WTC11 (cell line): ENCODE measurements around the gene PTGES2. TPM values are rescaled to one million over a fixed set of nuclear protein-coding genes. Genes with fewer than 3 reads are reported as not detected.

Experiments used
- ATAC-seq: fragments of 200-7000 bp; cut with Tn5 transposase; 2 replicates; pipeline ENCODE4 v1.10.0; 2021; ENCODE audit warnings: mild to moderate bottlenecking, moderate library complexity
- CTCF ChIA-PET: fragments of 300-600 bp; sonication (Branson Sonifier 250); formaldehyde crosslinking; loops from one replicate; lab custom pipeline; 2021; ENCODE audit warnings: antibody characterized with exemption; lab: Charles Lee
- POLR2A ChIA-PET: fragments of 350-600 bp; sonication (Branson Sonifier 250); formaldehyde crosslinking; loops from one replicate; lab custom pipeline; 2021; ENCODE audit warnings: antibody characterized with exemption; lab: Charles Lee
- DNase-seq: peaks from one replicate; pipeline ENCODE4 v3.0.0; 2021; ENCODE audit warnings: low spot score
- H3K27ac Mint-ChIP-seq: 2 replicates; pipeline ENCODE4 v1.8.0; 2021; ENCODE audit warnings: mixed read lengths
- H3K27me3 Mint-ChIP-seq: 2 replicates; pipeline ENCODE4 v1.8.0; 2021; ENCODE audit warnings: low read depth, mild to moderate bottlenecking, moderate library complexity, mixed read lengths
- H3K36me3 Mint-ChIP-seq: 2 replicates; pipeline ENCODE4 v1.8.0; 2021; ENCODE audit warnings: mixed read lengths
- H3K4me1 Mint-ChIP-seq: 2 replicates; pipeline ENCODE4 v1.8.0; 2022; ENCODE audit warnings: mixed read lengths
- H3K4me3 Mint-ChIP-seq: 2 replicates; pipeline ENCODE4 v1.8.0; 2021; ENCODE audit warnings: mild to moderate bottlenecking, moderate library complexity, mixed read lengths
- H3K9me3 Mint-ChIP-seq: 2 replicates; pipeline ENCODE4 v1.8.0; 2021; ENCODE audit warnings: mixed read lengths
- ESRRA ChIP-seq: sonication (generic); formaldehyde crosslinking; IDR thresholded peaks from 2 replicates; pipeline ENCODE4 v1.8.1; 2022; ENCODE audit warnings: mild to moderate bottlenecking, missing genetic modification reagents, borderline replicate concordance
- ETV6 ChIP-seq: sonication (generic); formaldehyde crosslinking; IDR thresholded peaks from 2 replicates; pipeline ENCODE4 v1.8.1; 2022; ENCODE audit warnings: mild to moderate bottlenecking, missing genetic modification reagents
- FOXP1 ChIP-seq: sonication (generic); formaldehyde crosslinking; IDR thresholded peaks from 2 replicates; pipeline ENCODE4 v1.8.0; 2022; ENCODE audit warnings: missing genetic modification reagents, mild to moderate bottlenecking, moderate library complexity, borderline replicate concordance
- GTF2I ChIP-seq: fragments of 250-450 bp; sonication (Bioruptor Pico); conservative IDR thresholded peaks from 2 replicates; pipeline ENCODE4 v1.4.0; 2021; ENCODE audit warnings: mild to moderate bottlenecking
- HMGA2 ChIP-seq: fragments of 250-450 bp; sonication (Bioruptor Pico); IDR thresholded peaks from 2 replicates; pipeline ENCODE4 v1.4.0; 2021; ENCODE audit warnings: mild to moderate bottlenecking, moderate library complexity
- MXD4 ChIP-seq: fragments of 250-450 bp; sonication (Bioruptor Pico); IDR thresholded peaks from 2 replicates; pipeline ENCODE4 v1.8.0; 2021; ENCODE audit warnings: mild to moderate bottlenecking, moderate library complexity, borderline replicate concordance
- NR3C1 ChIP-seq: sonication (generic); formaldehyde crosslinking; conservative IDR thresholded peaks from 2 replicates; pipeline ENCODE4 v1.8.1; 2023; ENCODE audit warnings: low read depth, mild to moderate bottlenecking, missing genetic modification reagents
- SMAD3 ChIP-seq: sonication (generic); formaldehyde crosslinking; IDR thresholded peaks from 2 replicates; pipeline ENCODE4 v1.8.0; 2022; ENCODE audit warnings: missing genetic modification reagents, mild to moderate bottlenecking, borderline replicate concordance
- SMAD4 ChIP-seq: sonication (generic); formaldehyde crosslinking; IDR thresholded peaks from 2 replicates; pipeline ENCODE4 v1.8.0; 2022; ENCODE audit warnings: mild to moderate bottlenecking, missing genetic modification reagents
- ZNF396 ChIP-seq: fragments of 250-450 bp; sonication (Bioruptor Pico); IDR thresholded peaks from 2 replicates; pipeline ENCODE4 v1.8.0; 2021; ENCODE audit warnings: mild to moderate bottlenecking, moderate library complexity, borderline replicate concordance
- ZNF423 ChIP-seq: fragments of 250-450 bp; sonication (Bioruptor Pico); IDR thresholded peaks from 2 replicates; pipeline ENCODE4 v2.1.2; 2022; ENCODE audit warnings: mild to moderate bottlenecking, moderate library complexity
- total RNA-seq: library from RNA; stranded (reverse); gene quantifications from 3 replicates; pipeline ENCODE4 v1.2.3, GENCODE V29; 2021
- TF ChIP-seq, protein P1 (sequence below): sonication (generic); formaldehyde crosslinking; IDR thresholded peaks from 2 replicates; pipeline ENCODE4 v1.8.0; 2023; ENCODE audit warnings: missing genetic modification reagents, mild to moderate bottlenecking, borderline replicate concordance
- TF ChIP-seq, protein P2 (sequence below): sonication (generic); formaldehyde crosslinking; IDR thresholded peaks from 2 replicates; pipeline ENCODE4 v1.8.0; 2022; ENCODE audit warnings: mild to moderate bottlenecking, missing genetic modification reagents
- TF ChIP-seq, protein P3 (sequence below): sonication (generic); formaldehyde crosslinking; IDR thresholded peaks from 2 replicates; pipeline ENCODE4 v1.8.0; 2023; ENCODE audit warnings: mild to moderate bottlenecking, missing genetic modification reagents
- TF ChIP-seq, protein P4 (sequence below): fragments of 250-450 bp; sonication (Bioruptor Pico); IDR thresholded peaks from 2 replicates; pipeline ENCODE4 v2.1.2; 2022; ENCODE audit warnings: mild to moderate bottlenecking, moderate library complexity
- TF ChIP-seq, protein P5 (sequence below): fragments of 250-450 bp; sonication (Bioruptor Pico); IDR thresholded peaks from 2 replicates; pipeline ENCODE4 v1.9.0; 2021; ENCODE audit warnings: mild to moderate bottlenecking
- TF ChIP-seq, protein P6 (sequence below): fragments of 200-600 bp; IDR thresholded peaks from 2 replicates; pipeline ENCODE4 v1.8.0; 2022; ENCODE audit warnings: antibody characterized with exemption

The PTGES2 gene
- total RNA-seq, 1 experiment from 2014 or later, result 118 TPM

DNA sequence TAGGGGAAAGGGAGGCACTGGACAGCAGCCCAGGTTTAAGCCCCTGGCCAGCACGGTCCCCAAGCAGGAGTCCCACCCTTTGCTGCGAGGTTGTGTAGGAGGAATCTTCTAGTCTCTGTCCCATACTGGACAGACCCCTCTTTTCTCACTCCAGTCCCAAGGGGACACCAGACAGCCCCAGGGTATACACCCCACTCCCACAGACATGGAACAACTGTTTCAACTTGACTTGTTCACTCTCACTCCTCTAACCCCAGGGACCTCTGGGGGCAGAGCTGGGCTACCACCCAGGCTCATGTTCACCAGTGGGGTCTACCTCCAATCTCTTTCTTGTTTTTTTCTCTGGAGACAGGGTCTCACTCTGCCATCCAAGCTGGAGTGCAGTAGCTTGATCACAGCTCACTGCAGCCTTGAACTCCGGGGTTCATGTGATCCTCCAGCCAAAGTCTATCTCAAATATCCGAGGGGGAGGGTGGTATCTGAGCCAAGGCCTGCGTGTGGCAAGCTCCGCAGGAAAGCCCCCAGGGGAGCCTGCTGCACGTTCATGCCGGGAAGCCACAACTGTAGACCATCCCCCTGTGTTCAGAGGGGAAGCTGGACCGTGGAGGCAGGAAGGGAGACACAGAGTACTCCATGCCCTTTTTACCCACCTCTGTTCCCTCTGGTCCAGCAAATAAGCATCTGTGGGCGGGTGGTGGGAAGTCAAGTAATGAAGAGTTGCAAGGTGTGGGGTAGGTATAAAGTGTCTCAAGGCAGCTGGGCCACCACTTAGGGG is 1.8 kb downstream of the PTGES2 start (continued):
- TF ChIP-seq, protein P1, sequence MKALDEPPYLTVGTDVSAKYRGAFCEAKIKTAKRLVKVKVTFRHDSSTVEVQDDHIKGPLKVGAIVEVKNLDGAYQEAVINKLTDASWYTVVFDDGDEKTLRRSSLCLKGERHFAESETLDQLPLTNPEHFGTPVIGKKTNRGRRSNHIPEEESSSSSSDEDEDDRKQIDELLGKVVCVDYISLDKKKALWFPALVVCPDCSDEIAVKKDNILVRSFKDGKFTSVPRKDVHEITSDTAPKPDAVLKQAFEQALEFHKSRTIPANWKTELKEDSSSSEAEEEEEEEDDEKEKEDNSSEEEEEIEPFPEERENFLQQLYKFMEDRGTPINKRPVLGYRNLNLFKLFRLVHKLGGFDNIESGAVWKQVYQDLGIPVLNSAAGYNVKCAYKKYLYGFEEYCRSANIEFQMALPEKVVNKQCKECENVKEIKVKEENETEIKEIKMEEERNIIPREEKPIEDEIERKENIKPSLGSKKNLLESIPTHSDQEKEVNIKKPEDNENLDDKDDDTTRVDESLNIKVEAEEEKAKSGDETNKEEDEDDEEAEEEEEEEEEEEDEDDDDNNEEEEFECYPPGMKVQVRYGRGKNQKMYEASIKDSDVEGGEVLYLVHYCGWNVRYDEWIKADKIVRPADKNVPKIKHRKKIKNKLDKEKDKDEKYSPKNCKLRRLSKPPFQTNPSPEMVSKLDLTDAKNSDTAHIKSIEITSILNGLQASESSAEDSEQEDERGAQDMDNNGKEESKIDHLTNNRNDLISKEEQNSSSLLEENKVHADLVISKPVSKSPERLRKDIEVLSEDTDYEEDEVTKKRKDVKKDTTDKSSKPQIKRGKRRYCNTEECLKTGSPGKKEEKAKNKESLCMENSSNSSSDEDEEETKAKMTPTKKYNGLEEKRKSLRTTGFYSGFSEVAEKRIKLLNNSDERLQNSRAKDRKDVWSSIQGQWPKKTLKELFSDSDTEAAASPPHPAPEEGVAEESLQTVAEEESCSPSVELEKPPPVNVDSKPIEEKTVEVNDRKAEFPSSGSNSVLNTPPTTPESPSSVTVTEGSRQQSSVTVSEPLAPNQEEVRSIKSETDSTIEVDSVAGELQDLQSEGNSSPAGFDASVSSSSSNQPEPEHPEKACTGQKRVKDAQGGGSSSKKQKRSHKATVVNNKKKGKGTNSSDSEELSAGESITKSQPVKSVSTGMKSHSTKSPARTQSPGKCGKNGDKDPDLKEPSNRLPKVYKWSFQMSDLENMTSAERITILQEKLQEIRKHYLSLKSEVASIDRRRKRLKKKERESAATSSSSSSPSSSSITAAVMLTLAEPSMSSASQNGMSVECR (CRISPR knock-in tag), result no peak
- TF ChIP-seq SMAD4 (CRISPR knock-in tag) (no peak), HMGA2 (CRISPR knock-in tag) (no peak), ESRRA (no peak), ZNF396 (CRISPR knock-in tag) (no peak), NR3C1 (CRISPR knock-in tag) (no peak), ETV6 (no peak), MXD4 (no peak), FOXP1 (no peak)
- TF ChIP-seq, protein P2, sequence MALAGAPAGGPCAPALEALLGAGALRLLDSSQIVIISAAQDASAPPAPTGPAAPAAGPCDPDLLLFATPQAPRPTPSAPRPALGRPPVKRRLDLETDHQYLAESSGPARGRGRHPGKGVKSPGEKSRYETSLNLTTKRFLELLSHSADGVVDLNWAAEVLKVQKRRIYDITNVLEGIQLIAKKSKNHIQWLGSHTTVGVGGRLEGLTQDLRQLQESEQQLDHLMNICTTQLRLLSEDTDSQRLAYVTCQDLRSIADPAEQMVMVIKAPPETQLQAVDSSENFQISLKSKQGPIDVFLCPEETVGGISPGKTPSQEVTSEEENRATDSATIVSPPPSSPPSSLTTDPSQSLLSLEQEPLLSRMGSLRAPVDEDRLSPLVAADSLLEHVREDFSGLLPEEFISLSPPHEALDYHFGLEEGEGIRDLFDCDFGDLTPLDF (CRISPR knock-in tag), result no peak
- TF ChIP-seq, protein P3, sequence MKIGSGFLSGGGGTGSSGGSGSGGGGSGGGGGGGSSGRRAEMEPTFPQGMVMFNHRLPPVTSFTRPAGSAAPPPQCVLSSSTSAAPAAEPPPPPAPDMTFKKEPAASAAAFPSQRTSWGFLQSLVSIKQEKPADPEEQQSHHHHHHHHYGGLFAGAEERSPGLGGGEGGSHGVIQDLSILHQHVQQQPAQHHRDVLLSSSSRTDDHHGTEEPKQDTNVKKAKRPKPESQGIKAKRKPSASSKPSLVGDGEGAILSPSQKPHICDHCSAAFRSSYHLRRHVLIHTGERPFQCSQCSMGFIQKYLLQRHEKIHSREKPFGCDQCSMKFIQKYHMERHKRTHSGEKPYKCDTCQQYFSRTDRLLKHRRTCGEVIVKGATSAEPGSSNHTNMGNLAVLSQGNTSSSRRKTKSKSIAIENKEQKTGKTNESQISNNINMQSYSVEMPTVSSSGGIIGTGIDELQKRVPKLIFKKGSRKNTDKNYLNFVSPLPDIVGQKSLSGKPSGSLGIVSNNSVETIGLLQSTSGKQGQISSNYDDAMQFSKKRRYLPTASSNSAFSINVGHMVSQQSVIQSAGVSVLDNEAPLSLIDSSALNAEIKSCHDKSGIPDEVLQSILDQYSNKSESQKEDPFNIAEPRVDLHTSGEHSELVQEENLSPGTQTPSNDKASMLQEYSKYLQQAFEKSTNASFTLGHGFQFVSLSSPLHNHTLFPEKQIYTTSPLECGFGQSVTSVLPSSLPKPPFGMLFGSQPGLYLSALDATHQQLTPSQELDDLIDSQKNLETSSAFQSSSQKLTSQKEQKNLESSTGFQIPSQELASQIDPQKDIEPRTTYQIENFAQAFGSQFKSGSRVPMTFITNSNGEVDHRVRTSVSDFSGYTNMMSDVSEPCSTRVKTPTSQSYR, result no peak
- TF ChIP-seq, protein P4, sequence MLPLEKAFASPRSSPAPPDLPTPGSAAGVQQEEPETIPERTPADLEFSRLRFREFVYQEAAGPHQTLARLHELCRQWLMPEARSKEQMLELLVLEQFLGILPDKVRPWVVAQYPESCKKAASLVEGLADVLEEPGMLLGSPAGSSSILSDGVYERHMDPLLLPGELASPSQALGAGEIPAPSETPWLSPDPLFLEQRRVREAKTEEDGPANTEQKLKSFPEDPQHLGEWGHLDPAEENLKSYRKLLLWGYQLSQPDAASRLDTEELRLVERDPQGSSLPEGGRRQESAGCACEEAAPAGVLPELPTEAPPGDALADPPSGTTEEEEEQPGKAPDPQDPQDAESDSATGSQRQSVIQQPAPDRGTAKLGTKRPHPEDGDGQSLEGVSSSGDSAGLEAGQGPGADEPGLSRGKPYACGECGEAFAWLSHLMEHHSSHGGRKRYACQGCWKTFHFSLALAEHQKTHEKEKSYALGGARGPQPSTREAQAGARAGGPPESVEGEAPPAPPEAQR (CRISPR knock-in tag), result no peak
- TF ChIP-seq, protein P5, sequence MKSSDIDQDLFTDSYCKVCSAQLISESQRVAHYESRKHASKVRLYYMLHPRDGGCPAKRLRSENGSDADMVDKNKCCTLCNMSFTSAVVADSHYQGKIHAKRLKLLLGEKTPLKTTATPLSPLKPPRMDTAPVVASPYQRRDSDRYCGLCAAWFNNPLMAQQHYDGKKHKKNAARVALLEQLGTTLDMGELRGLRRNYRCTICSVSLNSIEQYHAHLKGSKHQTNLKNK (CRISPR knock-in tag), result no peak

DNA sequence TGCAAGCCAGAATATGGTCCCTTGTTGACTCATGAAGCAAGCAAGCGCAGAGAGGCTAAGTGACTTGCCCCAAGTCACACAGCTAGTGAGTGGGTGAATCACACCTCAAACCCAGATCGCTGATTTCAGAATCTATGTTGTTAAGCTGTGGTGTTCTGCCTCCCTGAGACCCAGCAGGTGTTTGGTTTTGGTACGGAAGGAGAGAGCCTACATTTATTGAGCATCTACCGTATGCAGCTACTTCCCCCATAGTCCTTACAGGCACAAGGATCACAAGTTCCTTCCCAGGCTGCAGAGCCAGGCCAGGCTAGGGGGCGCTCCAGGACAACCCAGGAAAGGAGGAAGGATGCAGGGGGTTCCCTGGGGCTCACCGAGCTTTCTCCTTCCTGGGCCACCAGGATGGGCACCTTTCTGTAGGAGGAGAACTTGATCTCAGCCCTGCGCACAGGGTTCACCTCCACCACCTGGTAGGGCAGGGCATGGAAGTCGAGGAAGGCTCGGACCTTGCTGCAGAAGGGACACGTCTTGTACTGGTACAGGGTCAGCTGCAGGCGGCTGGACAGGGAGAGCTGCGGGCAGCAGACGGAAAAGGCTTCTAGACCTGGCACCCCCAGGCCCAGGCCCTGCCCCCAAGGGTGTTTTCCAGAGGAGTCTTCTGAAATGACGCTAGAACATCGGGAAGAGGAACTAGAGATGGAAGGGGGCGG is 2.5 kb downstream of the PTGES2 start:
- ChIA-PET CTCF (interaction anchor here (0.6 to 3.7 kb wide), 62 partner anchors 7 to 418 kb away, joined by 3 to 44 read pairs (median 4); partner anchors contain the start of genes BBLN, CFAP157, CIZ1 and DNM1), POLR2A (interaction anchor here (1.6 kb wide), 1 partner anchor 35 kb away, joined by 6 read pairs; the partner anchor contains the start of gene BBLN)
- ATAC-seq (peak; percentile 34), DNase-seq (peak; percentile 92)
- TF ChIP-seq GTF2I (CRISPR knock-in tag) (0 out of 2 replicates have a peak, but pooled peaks have one; percentile 33), ZNF423 (peak; percentile 27; the same call in 1 of the 2 replicates), SMAD3 (CRISPR knock-in tag) (no peak)
- TF ChIP-seq, protein P6, sequence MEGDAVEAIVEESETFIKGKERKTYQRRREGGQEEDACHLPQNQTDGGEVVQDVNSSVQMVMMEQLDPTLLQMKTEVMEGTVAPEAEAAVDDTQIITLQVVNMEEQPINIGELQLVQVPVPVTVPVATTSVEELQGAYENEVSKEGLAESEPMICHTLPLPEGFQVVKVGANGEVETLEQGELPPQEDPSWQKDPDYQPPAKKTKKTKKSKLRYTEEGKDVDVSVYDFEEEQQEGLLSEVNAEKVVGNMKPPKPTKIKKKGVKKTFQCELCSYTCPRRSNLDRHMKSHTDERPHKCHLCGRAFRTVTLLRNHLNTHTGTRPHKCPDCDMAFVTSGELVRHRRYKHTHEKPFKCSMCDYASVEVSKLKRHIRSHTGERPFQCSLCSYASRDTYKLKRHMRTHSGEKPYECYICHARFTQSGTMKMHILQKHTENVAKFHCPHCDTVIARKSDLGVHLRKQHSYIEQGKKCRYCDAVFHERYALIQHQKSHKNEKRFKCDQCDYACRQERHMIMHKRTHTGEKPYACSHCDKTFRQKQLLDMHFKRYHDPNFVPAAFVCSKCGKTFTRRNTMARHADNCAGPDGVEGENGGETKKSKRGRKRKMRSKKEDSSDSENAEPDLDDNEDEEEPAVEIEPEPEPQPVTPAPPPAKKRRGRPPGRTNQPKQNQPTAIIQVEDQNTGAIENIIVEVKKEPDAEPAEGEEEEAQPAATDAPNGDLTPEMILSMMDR, result peak; percentile 54; the same call in 1 of the 2 replicates
- H3K27me3 Mint-ChIP-seq, result peaks cover 15% of the 10 kb centered on the region
- H3K4me1 Mint-ChIP-seq, result peaks cover 17% of the 10 kb centered on the region
- peak overlapping the region; percentile 80 for H3K4me3 Mint-ChIP-seq
- H3K27ac Mint-ChIP-seq, result peak overlapping the region; percentile 57; the same call in 1 of the 2 replicates
- peaks cover 9% of the 10 kb centered on the region for H3K9me3 Mint-ChIP-seq
- peaks cover 23% of the 10 kb centered on the region for H3K36me3 Mint-ChIP-seq
